ENCODE results near the gene MAPKAP1.

MAPKAP1 gene

GRCh38 chr9:125706651-125707471, at the start of gene MAPKAP1:
Gene MAPKAP1, minus strand, starts transcription at chr9:125707208. Its CDS starts 34,634 bp downstream, at chr9:125672574.
- ChIA-PET POLR2A (interaction anchor here (0.6 to 1.7 kb wide), 17 partner anchors 10 to 173 kb away, joined by 3 to 10 read pairs (median 4); no protein-coding TSS in a partner anchor), CTCF (no interaction called here)
- peak; percentile 100 for DNase-seq (ENCODE audit: extremely low spot score)
- TF ChIP-seq BHLHE40 (IDR thresholded peaks at IDR 0.05; ENCODE audit: borderline replicate concordance) (no peak), NFRKB (IDR thresholded peaks at IDR 0.05) (no peak), L3MBTL2 (conservative IDR thresholded peaks at IDR 0.05) (0 out of 2 replicates have a peak, but pooled peaks have one; percentile 9), LEF1 (IDR thresholded peaks at IDR 0.05; ENCODE audit: borderline replicate concordance) (no peak), SP1 (IDR thresholded peaks at IDR 0.05) (no peak), ARNT (IDR thresholded peaks at IDR 0.05) (no peak), ELF4 (IDR thresholded peaks at IDR 0.05) (peak; percentile 76), ZNF384 (IDR thresholded peaks at IDR 0.05) (no peak), PKNOX1 (IDR thresholded peaks at IDR 0.05) (no peak), FOXA1 (IDR thresholded peaks at IDR 0.05) (no peak), HDGF (IDR thresholded peaks at IDR 0.05; ENCODE audit: borderline replicate concordance) (no peak), SUZ12 (IDR thresholded peaks at IDR 0.05) (no peak)

GRCh38 chr9:125756518-125756917, 49.5 kb upstream of the MAPKAP1 start:
- CTCF ChIA-PET = interaction anchor here (0.6 kb wide), 1 partner anchor 314 kb away, joined by 4 read pairs; no protein-coding TSS in a partner anchor
- TF ChIP-seq ARNT (IDR thresholded peaks at IDR 0.05) (no peak), CTBP1 (IDR thresholded peaks at IDR 0.05; ENCODE audit: borderline replicate concordance) (no peak), L3MBTL2 (conservative IDR thresholded peaks at IDR 0.05) (no peak)
- no peak for DNase-seq (ENCODE audit: extremely low spot score)
- POLR2A ChIA-PET = no interaction called here

GRCh38 chr9:125755340-125755739, 48.3 kb upstream of the MAPKAP1 start:
- ChIA-PET CTCF (no interaction called here), POLR2A (no interaction called here)
- TF ChIP-seq PKNOX1 (IDR thresholded peaks at IDR 0.05) = peak; percentile 74
- TF ChIP-seq ARNT (IDR thresholded peaks at IDR 0.05) = no peak
- TF ChIP-seq CTBP1 (IDR thresholded peaks at IDR 0.05; ENCODE audit: borderline replicate concordance) = no peak
- peak; percentile 73 for TF ChIP-seq ZNF384 (IDR thresholded peaks at IDR 0.05)
- TF ChIP-seq TARDBP (IDR thresholded peaks at IDR 0.05) = no peak
- no peak for TF ChIP-seq FOXK2 (IDR thresholded peaks at IDR 0.05)
- no peak for TF ChIP-seq FOXA1 (IDR thresholded peaks at IDR 0.05)
- TF ChIP-seq L3MBTL2 (conservative IDR thresholded peaks at IDR 0.05) = no peak
- DNase-seq (ENCODE audit: extremely low spot score) = no peak

- TF ChIP-seq ZNF384 (IDR thresholded peaks at IDR 0.05) (no peak), L3MBTL2 (conservative IDR thresholded peaks at IDR 0.05) (no peak), SUZ12 (IDR thresholded peaks at IDR 0.05) (no peak), BHLHE40 (IDR thresholded peaks at IDR 0.05; ENCODE audit: borderline replicate concordance) (no peak), CTBP1 (IDR thresholded peaks at IDR 0.05; ENCODE audit: borderline replicate concordance) (no peak), PKNOX1 (IDR thresholded peaks at IDR 0.05) (no peak), ELF4 (IDR thresholded peaks at IDR 0.05) (no peak), TARDBP (IDR thresholded peaks at IDR 0.05) (no peak), FOXM1 (IDR thresholded peaks at IDR 0.05; ENCODE audit: borderline replicate concordance) (no peak), ARNT (IDR thresholded peaks at IDR 0.05) (no peak)
- POLR2A ChIA-PET = no interaction called here
- CTCF ChIA-PET = interaction anchor here (0.5 kb wide), 1 partner anchor 134 kb away, joined by 6 read pairs; no protein-coding TSS in a partner anchor
- DNase-seq (ENCODE audit: extremely low spot score) = no peak
These were observed 47.1 kb upstream of the MAPKAP1 start for GRCh38 chr9:125754096-125754495.

- peak; percentile 44 for DNase-seq (ENCODE audit: extremely low spot score)
- ChIA-PET POLR2A (no interaction called here), CTCF (interaction anchor here (0.7 kb wide), 1 partner anchor 70 kb away, joined by 3 read pairs; no protein-coding TSS in a partner anchor)
- TF ChIP-seq SUZ12 (IDR thresholded peaks at IDR 0.05) (no peak), TARDBP (IDR thresholded peaks at IDR 0.05) (no peak), ARNT (IDR thresholded peaks at IDR 0.05) (no peak), ZNF384 (IDR thresholded peaks at IDR 0.05) (0 out of 2 replicates have a peak, but pooled peaks have one; percentile 15), FOXM1 (IDR thresholded peaks at IDR 0.05; ENCODE audit: borderline replicate concordance) (no peak), FOXA1 (IDR thresholded peaks at IDR 0.05) (no peak), FOXK2 (IDR thresholded peaks at IDR 0.05) (0 out of 2 replicates have a peak, but pooled peaks have one; percentile 56), L3MBTL2 (conservative IDR thresholded peaks at IDR 0.05) (no peak), CTBP1 (IDR thresholded peaks at IDR 0.05; ENCODE audit: borderline replicate concordance) (peak; percentile 80), PKNOX1 (IDR thresholded peaks at IDR 0.05) (peak; percentile 97)
These were observed 45.1 kb upstream of the MAPKAP1 start for GRCh38 chr9:125752070-125752628.

Data from HEK293T (cell line).